PC-9 (cell line): ENCODE measurements around the gene NPTXR.

Experiments used
- EZH2 ChIP-seq: fragments of 200-600 bp; sonication (generic); IDR thresholded peaks from 2 replicates; pipeline ENCODE4 v1.8.0; 2017; ENCODE audit warnings: antibody characterized with exemption, low read depth
- TF ChIP-seq, protein P1 (sequence below): fragments of 200-600 bp; sonication (generic); conservative IDR thresholded peaks from 2 replicates; pipeline ENCODE4 v1.6.1; 2017; ENCODE audit warnings: mixed run types, antibody characterized with exemption, mild to moderate bottlenecking, moderate library complexity

GRCh38 chr22:38829485-38829884 lies 14.3 kb downstream of the NPTXR start:
- TF ChIP-seq, protein P1, sequence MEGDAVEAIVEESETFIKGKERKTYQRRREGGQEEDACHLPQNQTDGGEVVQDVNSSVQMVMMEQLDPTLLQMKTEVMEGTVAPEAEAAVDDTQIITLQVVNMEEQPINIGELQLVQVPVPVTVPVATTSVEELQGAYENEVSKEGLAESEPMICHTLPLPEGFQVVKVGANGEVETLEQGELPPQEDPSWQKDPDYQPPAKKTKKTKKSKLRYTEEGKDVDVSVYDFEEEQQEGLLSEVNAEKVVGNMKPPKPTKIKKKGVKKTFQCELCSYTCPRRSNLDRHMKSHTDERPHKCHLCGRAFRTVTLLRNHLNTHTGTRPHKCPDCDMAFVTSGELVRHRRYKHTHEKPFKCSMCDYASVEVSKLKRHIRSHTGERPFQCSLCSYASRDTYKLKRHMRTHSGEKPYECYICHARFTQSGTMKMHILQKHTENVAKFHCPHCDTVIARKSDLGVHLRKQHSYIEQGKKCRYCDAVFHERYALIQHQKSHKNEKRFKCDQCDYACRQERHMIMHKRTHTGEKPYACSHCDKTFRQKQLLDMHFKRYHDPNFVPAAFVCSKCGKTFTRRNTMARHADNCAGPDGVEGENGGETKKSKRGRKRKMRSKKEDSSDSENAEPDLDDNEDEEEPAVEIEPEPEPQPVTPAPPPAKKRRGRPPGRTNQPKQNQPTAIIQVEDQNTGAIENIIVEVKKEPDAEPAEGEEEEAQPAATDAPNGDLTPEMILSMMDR, result no peak
- no peak for TF ChIP-seq EZH2
